GM12878 (cell line): ENCODE measurements around the gene GSTP1. TPM values are rescaled to one million over a fixed set of nuclear protein-coding genes. Genes with fewer than 3 reads are reported as not detected.
A peak's percentile ranks its signal among the peaks of the same experiment; 100 is the strongest.

Experiments used
- ATAC-seq: fragments of 200-7000 bp; cut with Tn5 transposase; 3 replicates; pipeline ENCODE4 v1.9.1; 2020; ENCODE audit warnings: mild to moderate bottlenecking, moderate library complexity
- BruUV-seq: library from RNA; stranded (reverse); fragments of 400-500 nt; replicated peaks from 2 replicates; lab custom pipeline; 2021; lab: Mats Ljungman, UMichigan
- CTCF ChIA-PET: fragments of 300-600 bp; sonication (Branson Sonifier 250); formaldehyde crosslinking; extraction: SDS; loops from one replicate; lab custom pipeline; 2021; ENCODE audit warnings: inconsistent platforms; lab: Yijun Ruan, JAX
- POLR2A ChIA-PET: fragments of 350-600 bp; formaldehyde crosslinking; extraction: SDS; loops from one replicate; lab custom pipeline; 2021; ENCODE audit warnings: inconsistent platforms; lab: Charles Lee
- RAD21 ChIA-PET: fragments of 300-600 bp; sonication (Branson Sonifier 250); formaldehyde crosslinking; loops from one replicate; lab custom pipeline; 2023; ENCODE audit warnings: antibody characterized with exemption; ENCODE audit not compliant: unreplicated experiment; lab: Charles Lee
- SMC1A ChIA-PET: fragments of 300-600 bp; sonication (Branson Sonifier 250); formaldehyde crosslinking; loops from one replicate; lab custom pipeline; 2023; ENCODE audit not compliant: unreplicated experiment, uncharacterized antibody; lab: Charles Lee
- DNase-seq: peaks from one replicate; pipeline ENCODE4 v3.0.0-alpha.2; 2011; ENCODE audit warnings: low read depth, low spot score
- FAIRE-seq: peaks from 3 replicates; lab custom pipeline; 2011; peaks lifted over from hg19 to GRCh38; lab: Jason Lieb, UNC
- H2AFZ ChIP-seq: 2 replicates; pipeline ENCODE4 v1.6.0; 2011; ENCODE audit warnings: low read depth, low read length, control low read depth; ENCODE audit not compliant: control insufficient read depth
- H3K27ac ChIP-seq: 2 replicates; pipeline ENCODE4 v1.5.1; 2011; ENCODE audit warnings: control low read depth; ENCODE audit not compliant: control insufficient read depth, insufficient read depth
- H3K27me3 ChIP-seq, 2 experiments: replicated peaks in 1 of 2; 2 replicates each; pipeline versions ENCODE4 v1.6.0 to v1.6.1; 2011; ENCODE audit warnings: low read length in 1 of 2; ENCODE audit not compliant: control insufficient read depth in 2 of 2, insufficient read depth in 2 of 2
- H3K36me3 ChIP-seq, 2 experiments: 2 replicates each; pipeline ENCODE4 v1.5.1; 2011; ENCODE audit warnings: low read length in 1 of 2; ENCODE audit not compliant: control insufficient read depth in 2 of 2, insufficient read depth in 2 of 2
- H3K4me1 ChIP-seq: 2 replicates; pipeline ENCODE4 v1.6.1; 2011; ENCODE audit warnings: mild to moderate bottlenecking, low read length, moderate library complexity, mixed read lengths; ENCODE audit not compliant: control insufficient read depth, insufficient read depth
- H3K4me2 ChIP-seq: 2 replicates; pipeline ENCODE4 v1.6.0; 2011; ENCODE audit warnings: control low read depth; ENCODE audit not compliant: control insufficient read depth, insufficient read depth
- H3K4me3 ChIP-seq: fragments of 200-600 bp; sonication (generic); 2 replicates; pipeline ENCODE4 v1.5.1; 2016
- H3K79me2 ChIP-seq: 2 replicates; pipeline ENCODE4 v1.6.0; 2011; ENCODE audit warnings: low read length; ENCODE audit not compliant: control insufficient read depth, insufficient read depth
- H3K9ac ChIP-seq: 2 replicates; pipeline ENCODE4 v1.8.0; 2011; ENCODE audit warnings: low read length, control low read depth, mixed read lengths; ENCODE audit not compliant: control insufficient read depth, insufficient read depth
- H3K9me3 ChIP-seq: replicated peaks from 3 replicates; pipeline ENCODE4 v1.5.1; 2011; ENCODE audit warnings: mild to moderate bottlenecking, low read length; ENCODE audit not compliant: control insufficient read depth, insufficient read depth
- H4K20me1 ChIP-seq: 2 replicates; pipeline ENCODE4 v1.6.0; 2011; ENCODE audit not compliant: control insufficient read depth, insufficient read depth
- BACH1 ChIP-seq: fragments of 450-650 bp; IDR thresholded peaks from 2 replicates; pipeline ENCODE4 v1.6.1; 2017; ENCODE audit warnings: mild to moderate bottlenecking, borderline replicate concordance
- HCFC1 ChIP-seq: fragments of 150-350 bp; IDR thresholded peaks from 2 replicates; pipeline ENCODE4 v1.6.1; 2014; ENCODE audit warnings: low read length
- JUNB ChIP-seq: IDR thresholded peaks from 2 replicates; pipeline ENCODE4 v1.6.1; 2016; ENCODE audit warnings: antibody characterized with exemption, mild to moderate bottlenecking
- NR2F1 ChIP-seq: fragments of 450-650 bp; conservative IDR thresholded peaks from 2 replicates; pipeline ENCODE4 v1.6.1; 2017; ENCODE audit warnings: mild to moderate bottlenecking
- PBX3 ChIP-seq: IDR thresholded peaks from 2 replicates; pipeline ENCODE4 v1.6.1; 2011; ENCODE audit warnings: mild to moderate bottlenecking, low read depth, low read length, moderate library complexity; ENCODE audit not compliant: insufficient replicate concordance
- RAD21 ChIP-seq: IDR thresholded peaks from 2 replicates; pipeline ENCODE4 v1.6.1; 2011; ENCODE audit warnings: mild to moderate bottlenecking, low read depth, low read length, moderate library complexity; ENCODE audit not compliant: insufficient read depth
- RAD51 ChIP-seq: fragments of 450-650 bp; IDR thresholded peaks from 2 replicates; pipeline ENCODE4 v1.6.1; 2016; ENCODE audit warnings: moderate library complexity, mild to moderate bottlenecking, inconsistent platforms
- TCF12 ChIP-seq: IDR thresholded peaks from 2 replicates; pipeline ENCODE4 v1.6.1; 2011; ENCODE audit warnings: low read depth, mild to moderate bottlenecking, low read length
- YY1 ChIP-seq: IDR thresholded peaks from 2 replicates; pipeline ENCODE4 v1.6.1; 2011; ENCODE audit warnings: low read depth, mild to moderate bottlenecking, low read length
- ZBTB33 ChIP-seq: fragments of 450-650 bp; IDR thresholded peaks from 2 replicates; pipeline ENCODE4 v1.6.1; 2017; ENCODE audit warnings: mild to moderate bottlenecking
- ZNF384 ChIP-seq: IDR thresholded peaks from 2 replicates; pipeline ENCODE4 v1.6.1; 2012; ENCODE audit warnings: low read depth, mild to moderate bottlenecking, low read length, improper control_type of control experiment, borderline replicate concordance
- WGBS: methylation state at CpG from one replicate; pipeline ENCODE4 v1.1.6; 2016; ENCODE audit warnings: low lambda C conversion rate; ENCODE audit not compliant: insufficient replicate concordance, insufficient coverage; ENCODE audit errors: missing lambda C conversion rate; 5-methylcytosine and 5-hydroxymethylcytosine counted together
- in situ Hi-C: fragments of 300-500 bp; cut with MboI; formaldehyde crosslinking; loops from 9 replicates; pipeline ENCODE4 v1.14.3; 2018; ENCODE audit warnings: mixed read lengths
- intact Hi-C: fragments of 100-400 bp; cut with micrococcal nuclease; formaldehyde crosslinking; loops from one replicate; pipeline ENCODE4 v1.14.2; 2022; ENCODE audit not compliant: unreplicated experiment
- polyA plus RNA-seq, 11 experiments: library from polyadenylated mRNA; depleted of rRNA in 4 of 11; unstranded in 6 of 11; stranded (reverse) in 5 of 11; fragments of >200 nt; fragmentation: Nextera tagmentation in 4 of 11; fragmentation: Illumina TruSeq in 1 of 11; extraction: Ambion mirVana in 4 of 11; extraction: Trizol in 1 of 11; gene quantifications; 1 replicate in 1 of 11; 2 replicates in 10 of 11; pipeline versions ENCODE4 v1.2.1 to v1.2.3, GENCODE V29; 2011 to 2016; ENCODE audit warnings: inconsistent platforms in 2 of 11, missing spikeins in 2 of 11, low read depth in 1 of 11
- total RNA-seq, 4 experiments: library from RNA; depleted of rRNA in 3 of 4; stranded (reverse); fragments of >200 nt in 3 of 4; fragmentation: Illumina TruSeq in 1 of 4; extraction: Trizol in 1 of 4; gene quantifications; 2 replicates each; pipeline versions ENCODE4 v1.2.1 to v1.2.3, GENCODE V29; 2013 to 2021
- TF ChIP-seq, protein P1 (sequence below): IDR thresholded peaks from 2 replicates; pipeline ENCODE4 v1.6.1; 2012; ENCODE audit warnings: mild to moderate bottlenecking, low read depth, low read length

Gene GSTP1
- total and polyA plus RNA-seq, 10 of the 15 experiments (the other 5 are each of a cell fraction or from before 2014, with no cell fraction given) = 469 to 1,788 (median 955) TPM

- H3K27me3 ChIP-seq = no peaks in the 10 kb centered on the region
- H3K79me2 ChIP-seq = no peaks in the 10 kb centered on the region
- ChIA-PET POLR2A (interaction anchor here (0.6 to 0.9 kb wide), 6 partner anchors 8 to 437 kb away, joined by 3 to 4 read pairs (median 3); no protein-coding TSS in a partner anchor), CTCF (no interaction called here), RAD21 (interaction anchor here (1.0 kb wide), 1 partner anchor 10 kb away, joined by 3 read pairs; no protein-coding TSS in a partner anchor), SMC1A (interaction anchor here (1.2 kb wide), 2 partner anchors 24 to 88 kb away, joined by 3 to 4 read pairs; no protein-coding TSS in a partner anchor)
- BruUV-seq = no TSS peak
- WGBS = 2% methylated on average over 19 of the region's 19 CpGs
- H4K20me1 ChIP-seq = no peaks in the 10 kb centered on the region
- H3K4me2 ChIP-seq = peak overlapping the region; percentile 17
- H3K27ac ChIP-seq = peak overlapping the region; percentile 38; the same call in 1 of the 2 replicates
- H3K4me3 ChIP-seq = peak overlapping the region; percentile 29; the same call in 1 of the 2 replicates
- peak; percentile 61 for DNase-seq
- H3K9me3 ChIP-seq = no peaks in the 10 kb centered on the region; the same call in 2 of the 3 replicates
- H3K4me1 ChIP-seq = peaks cover 32% of the 10 kb centered on the region
- intact Hi-C loops = loop anchor here (5.0 kb wide), 1 partner anchor 51 kb away; the partner anchor contains the start of genes CDK2AP2 and PITPNM1
- in situ Hi-C loops = no loop called here
- peak; percentile 90 for ATAC-seq
- no peaks in the 10 kb centered on the region for H3K36me3 ChIP-seq
- H3K9ac ChIP-seq = peak overlapping the region; percentile 4; the same call in 1 of the 2 replicates
- peak; percentile 49 for FAIRE-seq
- H2AFZ ChIP-seq = no peak overlapping the region; the same call in 1 of the 2 replicates
- TF ChIP-seq ZNF384 (no peak), HCFC1 (no peak), ZBTB33 (no peak), TCF12 (peak; percentile 90), PBX3 (no peak), YY1 (no peak), JUNB (peak; percentile 39), RAD21 (no peak), NR2F1 (peak; percentile 70; the same call in 1 of the 2 replicates), RAD51 (no peak), BACH1 (no peak)
- TF ChIP-seq, protein P1, sequence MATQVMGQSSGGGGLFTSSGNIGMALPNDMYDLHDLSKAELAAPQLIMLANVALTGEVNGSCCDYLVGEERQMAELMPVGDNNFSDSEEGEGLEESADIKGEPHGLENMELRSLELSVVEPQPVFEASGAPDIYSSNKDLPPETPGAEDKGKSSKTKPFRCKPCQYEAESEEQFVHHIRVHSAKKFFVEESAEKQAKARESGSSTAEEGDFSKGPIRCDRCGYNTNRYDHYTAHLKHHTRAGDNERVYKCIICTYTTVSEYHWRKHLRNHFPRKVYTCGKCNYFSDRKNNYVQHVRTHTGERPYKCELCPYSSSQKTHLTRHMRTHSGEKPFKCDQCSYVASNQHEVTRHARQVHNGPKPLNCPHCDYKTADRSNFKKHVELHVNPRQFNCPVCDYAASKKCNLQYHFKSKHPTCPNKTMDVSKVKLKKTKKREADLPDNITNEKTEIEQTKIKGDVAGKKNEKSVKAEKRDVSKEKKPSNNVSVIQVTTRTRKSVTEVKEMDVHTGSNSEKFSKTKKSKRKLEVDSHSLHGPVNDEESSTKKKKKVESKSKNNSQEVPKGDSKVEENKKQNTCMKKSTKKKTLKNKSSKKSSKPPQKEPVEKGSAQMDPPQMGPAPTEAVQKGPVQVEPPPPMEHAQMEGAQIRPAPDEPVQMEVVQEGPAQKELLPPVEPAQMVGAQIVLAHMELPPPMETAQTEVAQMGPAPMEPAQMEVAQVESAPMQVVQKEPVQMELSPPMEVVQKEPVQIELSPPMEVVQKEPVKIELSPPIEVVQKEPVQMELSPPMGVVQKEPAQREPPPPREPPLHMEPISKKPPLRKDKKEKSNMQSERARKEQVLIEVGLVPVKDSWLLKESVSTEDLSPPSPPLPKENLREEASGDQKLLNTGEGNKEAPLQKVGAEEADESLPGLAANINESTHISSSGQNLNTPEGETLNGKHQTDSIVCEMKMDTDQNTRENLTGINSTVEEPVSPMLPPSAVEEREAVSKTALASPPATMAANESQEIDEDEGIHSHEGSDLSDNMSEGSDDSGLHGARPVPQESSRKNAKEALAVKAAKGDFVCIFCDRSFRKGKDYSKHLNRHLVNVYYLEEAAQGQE = no peak
Observed at GRCh38 chr11:67558084-67558772, 25.4 kb upstream of the GSTP1 start.
